GM18520 (cell line): Measurements from ENCODE around the gene SGCD.
"Not testable (repeated sequence)": the region's sequence is repeated elsewhere in the genome, so short reads cannot be mapped to it uniquely, and the experiment has no call there.

Source experiments
- ATAC-seq: cut with Tn5 transposase; IDR thresholded peaks from one replicate; pipeline ENCODE4 v1.9.1; 2021; ENCODE audit not compliant: unreplicated experiment

Gene SGCD

DNA sequence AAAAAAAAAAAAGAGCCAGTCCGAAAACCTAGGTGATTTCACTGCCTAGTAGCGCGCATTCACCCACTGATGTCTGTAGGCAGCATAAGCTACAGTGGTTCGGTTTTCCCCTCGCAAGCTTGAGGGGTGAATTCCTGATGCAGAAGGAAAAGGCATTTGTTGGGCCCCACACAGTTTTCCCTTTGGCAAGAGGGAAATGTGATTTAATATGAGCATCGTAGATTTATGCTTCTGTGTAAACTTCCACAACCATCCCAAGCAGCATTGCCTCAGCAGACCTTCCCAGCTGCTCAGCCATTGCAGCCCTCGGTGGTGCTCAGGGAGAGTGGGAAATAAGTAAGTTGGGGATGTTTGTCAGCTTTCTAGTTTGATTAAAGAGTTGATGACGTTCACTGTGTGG is 291.6 kb downstream of the SGCD start:
- no peak for ATAC-seq

DNA sequence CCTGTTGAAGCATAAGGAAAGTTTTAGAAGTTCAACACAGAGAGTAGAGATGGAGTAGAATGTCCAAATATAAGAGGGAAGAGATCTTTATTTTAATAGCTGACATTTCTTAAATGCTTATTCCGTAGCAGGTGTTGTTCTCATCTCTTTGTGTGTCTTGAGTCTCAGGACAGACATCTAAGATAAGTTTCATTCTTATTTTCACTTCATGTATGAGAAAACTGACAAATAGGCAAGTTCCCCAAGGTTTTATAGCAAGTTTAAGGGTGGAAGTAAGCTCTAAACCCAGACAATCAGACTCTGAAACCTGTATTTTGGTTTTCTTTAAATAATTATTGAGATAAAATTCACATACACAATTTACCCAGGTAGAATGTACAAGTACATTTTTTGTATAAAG is 294.8 kb downstream of the SGCD start:
- no peak for ATAC-seq

DNA sequence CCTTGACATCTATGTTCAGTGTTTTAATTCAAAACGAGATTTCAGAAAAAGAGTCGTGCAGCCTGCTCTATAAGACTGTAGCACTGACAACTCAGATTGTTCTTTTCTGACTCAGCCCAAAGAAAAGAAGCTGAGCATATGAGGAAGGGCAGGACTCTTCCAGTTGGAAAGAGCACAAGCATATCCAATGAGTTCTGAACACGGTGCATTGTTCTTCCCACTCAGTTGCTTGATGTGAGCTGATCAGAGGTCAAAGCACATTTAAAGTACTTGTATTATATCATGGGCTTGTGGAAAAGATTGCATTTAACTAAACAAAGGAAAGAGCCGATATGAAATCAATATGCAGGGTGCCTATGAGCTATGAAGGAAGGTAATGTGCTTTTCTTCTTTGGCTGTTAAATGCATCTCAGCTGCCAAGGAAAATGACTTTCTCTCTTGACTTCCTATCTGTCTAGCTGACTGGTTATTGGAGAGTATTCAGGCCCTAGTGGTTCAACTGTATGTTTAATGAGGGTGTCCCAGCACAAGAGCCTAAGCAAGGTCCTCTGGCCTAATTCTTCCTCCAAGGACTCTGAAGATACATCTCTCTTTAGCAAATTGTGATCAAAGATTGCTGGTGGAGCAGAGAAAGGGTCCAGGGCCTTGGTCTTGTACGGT is 296.5 kb downstream of the SGCD start:
- no peak for ATAC-seq

DNA sequence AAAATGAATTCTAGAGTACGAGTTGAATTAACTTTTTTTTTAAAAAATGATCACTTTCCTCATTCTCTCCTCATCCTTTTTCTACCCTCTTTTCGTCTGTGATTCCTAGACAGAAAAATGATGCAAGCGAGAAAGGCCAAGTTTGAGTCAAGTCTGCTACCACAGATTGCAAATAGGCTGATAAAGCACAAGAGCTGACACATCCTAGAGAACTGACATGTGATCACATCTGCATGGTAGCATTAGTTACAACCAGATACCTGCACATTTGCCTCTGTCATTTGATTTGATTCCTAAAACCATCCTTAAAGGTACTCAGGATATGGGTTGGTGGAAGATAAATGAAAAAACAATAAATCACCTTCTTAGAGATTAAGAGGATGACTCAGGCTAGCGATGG is 297.7 kb downstream of the SGCD start:
- no peak for ATAC-seq

DNA sequence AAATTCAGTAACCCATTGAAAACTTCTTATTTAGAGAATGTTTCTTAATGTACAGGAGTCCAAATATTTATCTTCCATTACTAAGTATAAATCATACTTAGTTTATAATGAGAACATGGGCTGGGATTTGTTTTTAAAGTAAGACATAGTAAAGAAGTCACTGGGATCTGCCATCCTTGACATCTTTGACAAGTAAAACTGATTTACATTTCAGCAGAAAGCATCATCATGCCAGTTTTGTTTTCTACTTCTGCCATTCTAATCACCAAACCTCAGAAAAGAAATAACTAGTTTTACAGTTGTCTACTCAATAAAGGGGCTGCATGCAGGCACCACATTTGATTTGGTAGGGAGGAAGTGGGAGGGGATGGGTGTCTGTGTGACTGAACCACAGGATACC is 301.5 kb downstream of the SGCD start:
- ATAC-seq = no peak

DNA sequence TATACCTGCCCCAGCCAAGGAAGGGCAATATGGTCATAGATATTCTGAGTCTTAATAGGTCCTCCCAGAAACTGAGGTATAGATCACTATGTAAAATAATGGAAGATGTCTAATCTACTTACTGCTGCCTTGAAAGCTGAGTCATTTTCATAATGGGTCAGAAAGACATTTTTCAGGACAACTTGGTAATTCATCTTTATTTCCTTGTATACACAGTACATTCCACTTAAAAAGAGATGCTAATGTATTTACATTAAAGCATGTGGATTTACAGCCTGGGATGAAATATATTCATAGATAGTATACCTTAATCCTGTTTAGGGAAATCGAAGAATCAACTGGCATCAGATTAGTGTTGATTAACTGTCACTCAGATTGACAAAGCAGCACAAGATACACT is 304.0 kb downstream of the SGCD start:
- no peak for ATAC-seq

DNA sequence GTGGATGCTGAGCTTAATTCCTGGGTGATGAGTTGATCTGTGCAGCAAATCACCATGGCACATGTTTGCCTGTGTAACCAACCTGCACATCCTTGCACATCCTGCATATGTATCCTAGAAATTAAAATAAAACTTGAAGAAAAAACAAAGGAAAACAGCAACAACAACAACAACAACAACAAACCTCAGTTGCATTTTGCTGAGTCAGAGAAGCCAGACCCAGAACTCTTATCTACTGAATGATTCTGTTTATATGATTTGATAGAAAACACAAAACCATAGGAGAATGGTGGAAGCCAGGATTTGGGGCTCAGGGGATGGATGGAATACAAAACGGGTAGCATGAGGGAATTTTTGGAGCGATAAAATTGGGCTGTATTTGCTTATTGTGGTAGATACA is 307.3 kb downstream of the SGCD start:
- ATAC-seq = no peak

DNA sequence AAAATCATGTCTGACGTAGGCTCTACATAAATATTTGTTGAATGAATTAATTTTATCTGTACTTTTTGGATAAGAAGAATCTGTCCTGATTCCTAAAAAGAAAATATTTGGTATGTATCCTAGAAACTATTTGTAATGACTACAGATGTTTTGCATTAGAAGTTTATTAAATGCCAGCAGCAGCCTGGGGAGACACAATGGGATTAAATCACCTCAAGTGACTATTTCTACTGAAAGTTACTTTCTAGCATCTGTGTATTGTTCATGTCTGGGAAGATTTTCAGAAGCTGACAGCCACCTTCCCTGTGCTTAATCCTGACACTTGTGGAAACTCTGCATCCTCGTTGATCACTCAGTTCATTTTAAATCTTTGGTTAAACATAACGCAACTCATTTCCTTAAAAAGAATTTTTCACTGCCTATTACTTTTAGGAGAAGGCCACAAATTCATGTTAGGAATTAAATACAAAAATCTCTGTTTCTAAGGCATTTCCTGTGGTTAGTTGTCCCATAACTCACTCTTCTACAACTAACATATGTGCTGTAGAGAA is 313.8 kb downstream of the SGCD start:
- no peak for ATAC-seq

DNA sequence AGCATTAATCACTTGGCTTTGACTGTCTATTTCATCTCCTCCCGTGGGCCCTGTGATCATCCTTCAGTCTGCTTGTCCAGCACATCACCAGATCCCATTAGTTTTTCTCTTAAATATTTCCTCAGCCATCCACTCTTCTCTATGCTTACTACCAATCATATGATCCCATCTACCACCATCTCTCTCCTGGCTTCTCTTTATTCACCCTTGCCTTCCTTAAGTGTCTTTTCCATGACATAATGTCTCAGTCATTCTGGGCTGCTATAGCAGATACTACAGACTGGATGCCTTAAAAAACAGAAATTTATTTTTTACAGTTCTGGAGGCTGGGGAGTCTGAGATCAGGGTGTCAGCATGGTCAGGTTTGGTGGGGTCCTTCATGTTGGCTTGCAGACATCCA is 314.7 kb downstream of the SGCD start:
- no peak for ATAC-seq

DNA sequence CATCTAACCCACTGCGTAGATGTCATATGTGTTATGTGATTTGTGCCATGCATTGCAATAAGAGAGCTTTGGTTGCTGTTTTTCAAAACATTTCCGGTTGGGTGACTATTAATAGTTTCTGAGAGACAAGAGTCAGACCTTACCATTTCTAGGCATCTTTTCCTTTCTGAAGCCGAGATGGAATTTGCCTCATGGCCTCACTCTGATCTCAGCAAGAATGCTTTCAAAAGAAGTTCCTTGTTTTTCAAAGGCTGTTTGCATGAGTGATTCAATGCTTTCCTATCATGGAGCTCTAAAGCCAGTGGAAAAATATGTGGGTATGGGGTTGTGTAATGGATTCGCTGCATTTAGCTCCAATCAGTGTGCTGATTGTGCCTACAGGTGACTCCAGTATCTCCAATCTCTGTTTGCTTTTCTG is 320.1 kb downstream of the SGCD start:
- no peak for ATAC-seq

DNA sequence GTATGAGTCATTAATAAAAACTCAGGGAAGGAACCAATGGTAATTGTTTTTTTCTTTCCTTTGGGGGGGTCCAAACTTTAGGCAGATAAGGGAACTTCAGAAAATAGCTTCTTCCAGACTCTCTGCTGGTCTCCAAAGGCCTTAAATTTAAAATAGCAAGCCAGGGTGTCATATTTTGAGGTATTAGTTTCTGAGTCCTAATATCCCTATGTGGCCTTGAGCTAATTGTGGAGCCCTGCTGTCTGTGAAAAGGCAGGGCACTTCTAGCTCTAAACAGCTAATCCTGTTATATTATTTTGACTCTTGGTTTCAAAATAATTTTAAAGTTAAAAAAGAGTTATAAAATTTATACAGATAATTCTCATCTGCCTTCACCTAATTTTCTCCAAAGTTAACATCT is 327.5 kb downstream of the SGCD start:
- ATAC-seq = no peak

DNA sequence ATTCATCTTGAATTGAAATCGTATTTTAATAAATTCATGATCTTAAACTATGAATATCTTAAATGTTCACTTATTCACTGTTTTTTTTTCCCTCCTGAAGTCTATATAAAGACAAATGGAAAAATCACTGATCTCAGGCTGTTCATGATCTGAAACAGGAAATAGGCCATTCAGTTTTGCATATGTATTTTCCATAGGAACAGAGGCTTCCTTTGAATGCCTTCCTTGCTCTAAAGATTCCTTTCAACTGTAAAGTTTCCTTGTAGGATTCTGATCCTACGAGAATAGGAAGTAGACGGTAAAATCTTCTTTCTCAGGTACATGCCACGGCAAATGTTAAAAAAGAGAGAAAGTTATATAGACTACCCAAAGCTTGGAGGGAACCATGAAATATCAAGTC is 328.8 kb downstream of the SGCD start:
- ATAC-seq = no peak

DNA sequence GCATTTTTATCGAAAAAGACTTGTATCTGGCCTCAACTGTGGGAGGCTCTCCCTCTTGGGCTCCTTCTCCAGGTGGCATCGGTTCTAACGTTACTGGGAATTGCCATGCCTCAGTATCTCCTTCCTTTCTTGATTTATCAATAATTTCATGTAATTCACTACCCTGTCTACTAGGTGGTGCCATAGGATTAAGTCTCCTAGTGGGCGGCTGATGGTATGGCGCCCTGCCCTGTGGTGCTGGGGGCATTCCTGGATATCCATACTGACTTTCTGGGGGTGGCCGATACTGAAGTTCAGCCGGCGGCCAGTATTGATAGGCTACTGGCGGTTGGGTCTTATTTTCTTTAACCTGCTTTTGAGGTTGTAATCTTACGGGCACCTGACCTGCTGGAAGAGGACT is 337.9 kb downstream of the SGCD start:
- not testable (repeated sequence) for ATAC-seq

DNA sequence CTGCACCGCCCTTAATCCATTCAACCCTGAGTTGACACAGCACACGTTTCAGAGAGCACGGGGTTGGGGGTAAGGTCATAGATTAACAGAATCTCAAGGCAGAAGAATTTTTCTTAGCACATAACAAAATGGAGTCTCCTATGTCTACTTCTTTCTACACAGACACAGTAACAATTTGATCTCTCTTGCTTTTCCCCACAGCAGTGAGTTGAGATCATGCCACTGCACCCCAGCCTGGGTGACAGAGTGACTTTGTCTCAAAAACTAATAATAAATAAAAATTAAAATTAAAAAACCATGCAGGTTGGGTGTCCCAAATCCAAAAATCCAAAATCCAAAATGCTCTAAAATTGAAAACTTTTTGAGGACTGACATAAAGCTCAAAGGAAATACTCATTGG is 339.7 kb downstream of the SGCD start:
- ATAC-seq = not testable (repeated sequence)

DNA sequence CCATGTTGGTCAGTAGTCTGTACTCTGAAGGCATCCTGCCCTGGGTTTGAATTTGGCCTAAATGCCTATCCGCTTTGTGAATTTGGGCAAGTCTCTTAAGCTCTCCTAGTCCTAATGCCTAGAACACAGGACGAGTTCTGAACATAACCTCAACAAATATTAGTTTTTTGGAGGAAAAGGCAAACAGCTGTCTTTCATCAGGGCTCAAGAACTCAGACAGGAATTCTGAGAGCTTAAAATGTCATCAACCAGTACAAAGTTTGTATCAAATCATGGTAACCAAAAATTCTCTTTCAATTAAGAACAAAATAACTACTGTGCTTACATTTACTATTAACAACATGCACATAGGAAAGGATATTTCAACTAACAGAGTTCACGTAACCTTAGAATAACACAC is 340.7 kb downstream of the SGCD start:
- ATAC-seq = no peak

DNA sequence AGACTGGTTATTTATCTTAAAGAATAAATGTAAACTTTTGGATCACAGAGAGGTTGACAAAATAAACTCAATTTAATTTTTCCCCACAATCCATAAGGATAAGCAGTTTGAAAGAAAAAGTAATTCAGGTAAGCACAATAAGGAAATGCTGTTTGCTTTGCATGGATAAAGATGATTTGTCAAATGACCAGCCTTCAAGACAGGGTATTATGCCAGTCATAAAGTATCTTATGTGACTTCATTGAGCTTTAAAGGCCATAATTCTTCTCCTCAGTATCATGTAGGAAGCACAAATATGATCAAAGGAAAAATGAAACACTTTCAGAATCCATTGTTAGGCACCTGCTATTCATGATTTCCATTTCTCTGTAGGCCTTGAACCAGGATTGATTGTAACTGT is 342.5 kb downstream of the SGCD start:
- ATAC-seq = no peak

DNA sequence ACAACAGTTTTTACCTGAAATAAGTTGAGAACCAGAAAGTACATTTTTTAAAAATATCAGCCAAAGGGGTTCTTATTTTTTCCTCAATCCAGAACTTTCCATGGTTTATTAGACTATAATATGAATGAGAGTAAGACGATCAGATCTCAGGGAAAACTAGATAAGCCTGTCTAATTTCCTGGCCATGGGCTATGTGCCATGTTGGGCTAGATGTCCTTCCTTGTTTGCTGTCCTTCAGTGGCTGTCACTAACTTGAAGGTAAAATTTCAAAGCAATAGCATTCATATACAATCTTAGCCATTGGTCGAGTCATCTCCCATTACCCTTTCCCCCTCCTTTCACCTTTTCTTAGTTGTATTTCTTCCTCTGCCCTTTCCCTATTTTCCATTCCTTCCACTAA is 343.7 kb downstream of the SGCD start:
- ATAC-seq = no peak

DNA sequence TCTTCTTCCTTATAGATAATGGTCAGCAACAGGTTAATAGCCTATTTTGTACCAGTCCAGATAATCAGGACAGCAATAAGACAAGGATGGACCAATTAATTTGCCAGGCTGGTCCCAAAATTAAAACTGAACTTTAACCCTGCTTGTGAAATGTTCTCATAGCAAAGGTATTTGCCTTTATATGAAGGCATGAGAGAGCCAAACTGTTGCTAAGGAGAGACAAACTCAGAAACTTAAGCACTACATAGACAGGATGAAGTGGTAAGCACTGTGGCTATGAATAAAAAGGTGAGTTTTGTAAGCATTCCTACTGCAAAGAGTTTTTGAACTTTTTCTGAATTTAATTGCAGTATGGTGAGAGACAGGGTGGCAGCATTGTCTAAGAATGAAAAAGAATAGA is 348.4 kb downstream of the SGCD start:
- ATAC-seq = no peak

DNA sequence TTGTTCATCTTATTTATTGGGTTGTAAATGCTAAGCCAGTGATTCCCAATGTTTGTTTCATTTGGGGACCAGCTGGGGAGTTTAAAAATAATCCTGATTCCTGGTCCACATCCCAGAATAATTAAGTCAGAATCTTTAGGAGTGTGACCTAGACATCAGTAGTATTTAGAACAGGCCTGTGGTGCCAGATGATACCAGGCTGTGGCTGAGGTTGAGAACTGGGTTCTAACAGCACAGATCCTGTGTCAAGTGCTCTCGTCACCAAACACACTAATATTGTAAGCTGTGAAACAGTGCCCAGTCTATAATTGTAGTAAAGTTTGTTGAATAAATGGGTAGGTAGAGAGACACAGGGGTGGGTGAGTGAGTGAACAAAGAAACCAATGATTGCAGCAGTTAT is 351.0 kb downstream of the SGCD start:
- no peak for ATAC-seq

DNA sequence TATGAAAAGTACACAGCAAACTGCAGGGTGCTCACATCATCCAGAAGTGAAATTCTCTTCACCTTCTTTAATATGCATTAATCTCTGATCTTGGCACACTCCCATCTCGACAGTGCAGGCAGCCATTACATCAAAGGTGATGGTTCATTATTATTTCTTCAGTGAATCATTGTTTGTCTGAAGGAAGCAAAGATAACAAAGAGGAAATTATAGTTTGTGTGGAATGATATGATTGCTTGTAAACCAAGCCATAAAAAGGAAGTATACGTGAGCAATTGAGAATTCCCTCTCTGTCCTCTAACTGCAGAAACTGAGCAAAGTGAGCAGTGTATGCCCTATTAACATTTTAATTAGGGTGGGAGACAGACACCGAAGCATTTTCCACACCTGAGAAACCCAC is 351.5 kb downstream of the SGCD start:
- no peak for ATAC-seq

DNA sequence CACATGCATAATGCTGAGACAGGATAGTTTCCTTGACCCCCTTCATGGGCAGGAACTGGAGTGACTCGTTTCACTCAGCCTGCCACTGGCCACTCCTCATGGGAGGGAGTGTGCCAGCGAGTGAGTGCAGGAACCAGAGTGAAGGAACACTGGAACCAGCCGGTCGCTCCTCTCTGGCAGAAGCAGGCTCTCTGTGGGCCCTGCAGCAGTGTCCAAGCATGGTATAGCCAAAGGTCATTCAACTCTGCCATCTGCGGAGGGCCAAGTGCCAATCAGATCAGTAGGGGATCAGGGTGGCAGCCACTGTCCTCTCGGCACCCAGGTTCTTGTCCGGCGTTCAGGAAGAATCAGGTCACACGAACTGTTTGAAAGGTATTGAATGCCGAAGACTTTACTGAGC is 353.9 kb downstream of the SGCD start:
- ATAC-seq = no peak

DNA sequence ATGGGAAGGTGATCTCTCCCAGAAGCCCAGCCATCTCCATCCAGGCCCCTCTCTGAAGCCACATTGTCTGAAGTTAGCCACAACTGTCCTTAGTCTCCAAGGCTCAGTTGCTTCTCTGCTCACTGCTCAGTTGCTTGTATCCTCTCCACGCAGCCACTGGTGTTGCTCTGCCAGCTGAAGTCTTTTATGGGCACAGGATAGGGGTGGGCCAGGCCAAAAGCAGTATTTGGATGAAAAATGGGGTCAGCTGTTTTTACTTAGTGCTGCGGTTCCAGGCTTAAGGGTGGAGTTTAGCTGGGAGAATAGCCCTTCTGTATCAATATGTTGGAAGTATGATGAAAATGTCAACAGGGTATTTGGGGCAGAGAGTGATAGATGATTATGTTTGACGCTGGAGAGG is 354.3 kb downstream of the SGCD start:
- ATAC-seq = no peak

DNA sequence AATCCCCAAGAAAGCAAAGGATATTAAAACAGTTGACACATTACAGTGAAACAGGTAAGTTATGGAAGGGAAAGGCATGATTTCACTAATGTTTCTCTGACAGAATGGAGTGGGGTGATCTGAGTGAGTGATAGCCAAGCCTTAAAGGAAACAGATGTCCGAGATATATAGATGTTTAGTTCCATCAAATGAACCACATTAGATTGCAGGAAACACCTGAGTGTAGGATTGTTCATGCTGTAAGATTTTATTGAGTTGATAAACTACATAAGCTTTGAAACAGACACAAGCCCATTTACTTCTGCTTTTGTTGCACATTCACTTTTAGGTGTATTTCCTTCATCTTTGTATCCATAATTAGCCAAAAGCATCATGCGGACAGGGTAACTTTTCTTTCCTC is 356.0 kb downstream of the SGCD start:
- no peak for ATAC-seq
